ENCODE data around the gene USP25.

USP25 gene

GRCh38 chr21:15729674-15730483 is at the start of gene USP25:
Gene USP25 (plus strand): TSS chr21:15729982. CDS start chr21:15730394, 412 bp downstream.
- DNase-seq: peak; percentile 70

- DNase-seq: no peak
Observed at GRCh38 chr21:15682186-15682895, 47.4 kb upstream of the USP25 start.

- DNase-seq: no peak
Observed at GRCh38 chr21:15682977-15683376, 46.8 kb upstream of the USP25 start.

GRCh38 chr21:15686506-15686905 is 43.3 kb upstream of the USP25 start:
- no peak for DNase-seq

- no peak for DNase-seq
Observed at GRCh38 chr21:15687208-15687607, 42.6 kb upstream of the USP25 start.

GRCh38 chr21:15688016-15688415 is 41.8 kb upstream of the USP25 start:
- no peak for DNase-seq

- no peak for DNase-seq
Observed at GRCh38 chr21:15688809-15689208, 41.0 kb upstream of the USP25 start.

- no peak for DNase-seq
Observed at GRCh38 chr21:15692711-15693110, 37.1 kb upstream of the USP25 start.

GRCh38 chr21:15695241-15695640 is 34.5 kb upstream of the USP25 start:
- DNase-seq: no peak

GRCh38 chr21:15701830-15702229 is 28.0 kb upstream of the USP25 start:
- no peak for DNase-seq

GRCh38 chr21:15703932-15704331 is 25.9 kb upstream of the USP25 start:
- DNase-seq: no peak

GRCh38 chr21:15706696-15707095 is 23.1 kb upstream of the USP25 start:
- no peak for DNase-seq

GRCh38 chr21:15713412-15713811 is 16.4 kb upstream of the USP25 start:
- no peak for DNase-seq

- no peak for DNase-seq
Observed at GRCh38 chr21:15718711-15719110, 11.1 kb upstream of the USP25 start.

GRCh38 chr21:15719976-15720375 is 9.8 kb upstream of the USP25 start:
- DNase-seq: no peak

- DNase-seq: no peak
Observed at GRCh38 chr21:15722591-15723324, 7.0 kb upstream of the USP25 start.

- DNase-seq: no peak
Observed at GRCh38 chr21:15725949-15726348, 3.8 kb upstream of the USP25 start.

GRCh38 chr21:15728046-15728445 is 1.7 kb upstream of the USP25 start:
- DNase-seq: no peak

- no peak for DNase-seq
Observed at GRCh38 chr21:15729346-15729673, 472 bp upstream of the USP25 start.

GRCh38 chr21:15730484-15731242 is 881 bp downstream of the USP25 start:
- peak; percentile 55 for DNase-seq

GRCh38 chr21:15731243-15731613 is 1.4 kb downstream of the USP25 start:
- DNase-seq: no peak

GRCh38 chr21:15732290-15732995 is 2.7 kb downstream of the USP25 start:
- no peak for DNase-seq

- no peak for DNase-seq
Observed at GRCh38 chr21:15732996-15733329, 3.2 kb downstream of the USP25 start.

Measured in NCI-H1092 treated with DMSO at 0.1 percent for 48 hours (cell line).